Vagina (tissue), 2 donors: ENCODE results near the gene RASGEF1C.

Experiments used
- POLR2A ChIP-seq, 2 donors: fragments of 450-650 bp; IDR thresholded peaks; one replicate each; pipeline ENCODE4 v1.6.1; 2017; ENCODE audit warnings: antibody characterized with exemption in 2 of 2, mild to moderate bottlenecking in 2 of 2, moderate library complexity in 2 of 2
- TF ChIP-seq, protein P1 (sequence below), 3 experiments: fragments of 450-650 bp in 2 of 3; fragments of 200-600 bp in 1 of 3; sonication (generic) in 1 of 3; IDR thresholded peaks; one replicate each; pipeline ENCODE4 v1.5.1; 2017 to 2019; ENCODE audit warnings: antibody characterized with exemption in 3 of 3, mild to moderate bottlenecking in 2 of 3, moderate library complexity in 2 of 3

DNA sequence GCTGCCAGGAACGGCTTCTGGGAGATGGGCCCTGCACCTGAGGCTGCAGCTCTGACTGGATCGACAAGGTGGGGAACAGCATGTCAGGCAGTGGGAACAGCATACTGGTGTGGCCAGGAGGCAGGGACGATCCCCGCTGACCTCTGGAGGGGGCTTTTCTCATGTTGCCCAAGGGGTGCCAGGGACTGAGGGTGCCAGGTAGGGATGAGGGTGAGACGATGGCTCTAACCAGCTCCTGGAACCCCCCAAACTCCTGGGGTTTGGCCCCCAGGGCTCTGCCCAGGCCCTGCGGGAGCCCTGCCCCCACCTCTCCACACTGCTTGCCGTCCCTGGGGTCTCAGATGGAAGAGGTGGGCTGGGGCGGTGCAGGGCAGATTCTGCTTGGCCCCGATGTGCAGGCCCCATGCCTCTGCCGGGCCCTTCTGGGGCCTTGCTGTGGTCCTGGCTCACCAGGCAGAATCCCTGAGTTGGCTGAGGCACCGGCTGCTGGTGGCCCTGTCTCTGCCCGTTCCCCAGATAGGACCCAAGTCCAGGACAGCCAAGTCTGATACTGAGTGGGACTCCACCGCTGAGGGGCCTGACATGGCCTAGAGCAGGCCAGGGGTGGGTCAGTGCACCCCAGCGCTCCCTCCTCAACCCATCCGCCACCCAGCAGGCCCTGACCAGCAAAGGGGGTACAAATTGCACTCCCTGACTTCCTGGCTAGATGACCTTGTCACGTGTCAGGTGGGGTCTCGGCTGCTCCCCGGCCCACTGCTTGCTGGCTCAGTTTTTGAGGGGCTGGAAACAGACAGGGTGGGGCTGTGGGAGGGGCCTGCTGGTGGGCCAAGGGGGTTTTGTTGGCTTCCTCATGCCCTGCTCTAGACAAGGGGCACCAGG is 109.0 kb downstream of the RASGEF1C start:
- TF ChIP-seq, protein P1, sequence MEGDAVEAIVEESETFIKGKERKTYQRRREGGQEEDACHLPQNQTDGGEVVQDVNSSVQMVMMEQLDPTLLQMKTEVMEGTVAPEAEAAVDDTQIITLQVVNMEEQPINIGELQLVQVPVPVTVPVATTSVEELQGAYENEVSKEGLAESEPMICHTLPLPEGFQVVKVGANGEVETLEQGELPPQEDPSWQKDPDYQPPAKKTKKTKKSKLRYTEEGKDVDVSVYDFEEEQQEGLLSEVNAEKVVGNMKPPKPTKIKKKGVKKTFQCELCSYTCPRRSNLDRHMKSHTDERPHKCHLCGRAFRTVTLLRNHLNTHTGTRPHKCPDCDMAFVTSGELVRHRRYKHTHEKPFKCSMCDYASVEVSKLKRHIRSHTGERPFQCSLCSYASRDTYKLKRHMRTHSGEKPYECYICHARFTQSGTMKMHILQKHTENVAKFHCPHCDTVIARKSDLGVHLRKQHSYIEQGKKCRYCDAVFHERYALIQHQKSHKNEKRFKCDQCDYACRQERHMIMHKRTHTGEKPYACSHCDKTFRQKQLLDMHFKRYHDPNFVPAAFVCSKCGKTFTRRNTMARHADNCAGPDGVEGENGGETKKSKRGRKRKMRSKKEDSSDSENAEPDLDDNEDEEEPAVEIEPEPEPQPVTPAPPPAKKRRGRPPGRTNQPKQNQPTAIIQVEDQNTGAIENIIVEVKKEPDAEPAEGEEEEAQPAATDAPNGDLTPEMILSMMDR (IDR thresholded peaks at IDR 0.05) = no peak
- TF ChIP-seq POLR2A (IDR thresholded peaks at IDR 0.05) = no peak
